ENCODE data around the gene ABHD6. TPM values are rescaled to one million over a fixed set of nuclear protein-coding genes. Genes with fewer than 3 reads are reported as not detected.

Gene ABHD6
- total and polyA plus RNA-seq, 2 donors (not counting 3 experiments of a cell fraction or from before 2014, with no cell fraction given) = 5.8 to 7.5 TPM

DNA sequence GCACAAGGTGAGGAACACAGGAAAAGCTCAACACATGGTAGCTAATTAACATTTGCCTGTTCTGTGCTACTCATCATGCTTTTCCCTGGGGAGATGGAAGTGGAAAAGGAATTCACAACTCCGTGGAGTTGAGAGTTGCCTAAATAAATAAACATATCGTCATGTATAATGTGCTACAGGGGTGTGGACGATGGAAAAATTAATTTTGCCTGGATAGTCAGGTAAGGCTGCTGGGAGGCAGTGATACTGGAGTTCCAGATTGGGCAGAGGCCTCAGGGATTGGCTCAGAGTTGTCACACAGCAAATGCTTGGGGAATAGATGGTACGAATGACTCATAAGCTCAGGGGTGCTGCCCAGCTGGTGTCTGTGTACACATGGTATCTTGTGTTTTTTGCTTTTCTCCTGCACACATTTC is 3.1 kb upstream of the ABHD6 start:
- H3K9me3 ChIP-seq (replicated peaks; ENCODE audit: control insufficient read depth, insufficient read depth, low read length) = no peaks in the 10 kb centered on the region
- ChIA-PET POLR2A (no interaction called here), CTCF (interaction anchor here (0.9 to 3.1 kb wide), 5 partner anchors 18 to 72 kb away, joined by 3 to 12 read pairs (median 6); partner anchors contain the start of genes HTD2 and RPP14)
- no peaks in the 10 kb centered on the region for H3K9me1 ChIP-seq (replicated peaks; ENCODE audit: control insufficient read depth, extremely low read depth, insufficient read depth, low read length)
- BruUV-seq (replicated peaks) = no TSS peak
- no peaks in the 10 kb centered on the region for H3K79me2 ChIP-seq (ENCODE audit: control insufficient read depth, insufficient read depth, low read length)
- H3K9ac ChIP-seq (replicated peaks; ENCODE audit: extremely low read depth, insufficient read depth, low read length) = no peak overlapping the region
- DNase-seq (ENCODE audit: low read depth, low spot score) = no peak
- H3K27ac ChIP-seq (ENCODE audit: insufficient read depth, low read depth, low read length) = no peak overlapping the region
- no peak overlapping the region for H3K4me2 ChIP-seq (ENCODE audit: insufficient read depth, low read length)
- TF ChIP-seq MYC (IDR thresholded peaks at IDR 0.05; ENCODE audit: low read depth, low read length) (no peak), FOS (IDR thresholded peaks at IDR 0.05; ENCODE audit: borderline replicate concordance, insufficient read depth, low read length) (peak; percentile 13)
- H3K27me3 ChIP-seq (ENCODE audit: control insufficient read depth in 2 of 2, insufficient read depth in 2 of 2, low read length in 2 of 2) = peaks cover 8 to 10% of the 10 kb centered on the region in 2 experiments
- no peak overlapping the region for H3K4me3 ChIP-seq (replicated peaks in 1 of 3; ENCODE audit: insufficient read depth in 1 of 3, low read depth in 1 of 3, low read length in 3 of 3)
- H3K36me3 ChIP-seq (ENCODE audit: control insufficient read depth in 2 of 2, extremely low read depth in 1 of 2, insufficient read depth in 2 of 2, low read length in 2 of 2) = no peaks in the 10 kb centered on the region
- no peak for FAIRE-seq
- peaks cover 6% of the 10 kb centered on the region for H3K4me1 ChIP-seq (ENCODE audit: control insufficient read depth, extremely low read depth, insufficient read depth, low read length)
- intact Hi-C loops (cut with micrococcal nuclease) (no loop called here), dilution Hi-C loops (cut with MboI; ENCODE audit: extremely low pct_ligation_motif_present, low sequenced_read_pairs) (no loop called here)
- H4K20me1 ChIP-seq (replicated peaks; ENCODE audit: control insufficient read depth, extremely low read depth, insufficient read depth, low read length) = no peaks in the 10 kb centered on the region
- H2AFZ ChIP-seq (ENCODE audit: low read depth, low read length) = no peak overlapping the region

DNA sequence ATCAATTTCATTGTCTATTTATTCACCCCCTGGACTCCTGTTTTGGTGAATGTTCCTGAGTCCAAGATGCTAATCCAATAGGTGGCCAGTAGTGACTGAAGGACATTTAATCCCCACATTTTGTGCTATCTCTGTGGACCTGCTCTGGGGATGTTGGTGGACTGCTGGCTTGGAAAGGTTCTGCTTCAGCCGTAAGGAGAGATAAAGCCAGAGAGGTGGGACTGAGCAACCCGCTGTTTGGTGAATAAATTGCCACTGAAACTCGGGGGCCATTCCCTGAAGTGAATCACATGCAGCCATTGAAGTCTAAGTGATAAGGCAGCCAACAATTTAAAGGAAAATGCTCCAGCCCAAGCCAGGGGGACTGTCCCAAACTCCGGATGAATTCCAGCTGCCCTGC is 1.6 kb upstream of the ABHD6 start:
- Histone ChIP-seq H3K36me3 (ENCODE audit: control insufficient read depth in 2 of 2, extremely low read depth in 1 of 2, insufficient read depth in 2 of 2, low read length in 2 of 2) (no peaks in the 10 kb centered on the region), H3K4me2 (ENCODE audit: insufficient read depth, low read length) (no peak overlapping the region), H3K9me3 (replicated peaks; ENCODE audit: control insufficient read depth, insufficient read depth, low read length) (no peaks in the 10 kb centered on the region), H4K20me1 (replicated peaks; ENCODE audit: control insufficient read depth, extremely low read depth, insufficient read depth, low read length) (no peaks in the 10 kb centered on the region), H3K9ac (replicated peaks; ENCODE audit: extremely low read depth, insufficient read depth, low read length) (no peak overlapping the region), H3K79me2 (ENCODE audit: control insufficient read depth, insufficient read depth, low read length) (no peaks in the 10 kb centered on the region), H3K4me1 (ENCODE audit: control insufficient read depth, extremely low read depth, insufficient read depth, low read length) (peaks cover 6% of the 10 kb centered on the region), H3K4me3 (replicated peaks in 1 of 3; ENCODE audit: insufficient read depth in 1 of 3, low read depth in 1 of 3, low read length in 3 of 3) (no peak overlapping the region), H3K27ac (ENCODE audit: insufficient read depth, low read depth, low read length) (no peak overlapping the region), H3K9me1 (replicated peaks; ENCODE audit: control insufficient read depth, extremely low read depth, insufficient read depth, low read length) (no peaks in the 10 kb centered on the region), H3K27me3 (ENCODE audit: control insufficient read depth in 2 of 2, insufficient read depth in 2 of 2, low read length in 2 of 2) (peaks cover 6 to 8% of the 10 kb centered on the region in 2 experiments), H2AFZ (ENCODE audit: low read depth, low read length) (no peak overlapping the region)
- DNase-seq (ENCODE audit: low read depth, low spot score) (no peak), FAIRE-seq (no peak)
- intact Hi-C loops (cut with micrococcal nuclease) = loop anchor here (2.0 kb wide), 2 partner anchors 37 to 71 kb away; partner anchors contain the start of genes HTD2 and RPP14
- ChIA-PET POLR2A (no interaction called here), CTCF (interaction anchor here (1.1 to 3.1 kb wide), 2 partner anchors 11 to 48 kb away, joined by 3 to 12 read pairs; no protein-coding TSS in a partner anchor)
- no TSS peak for BruUV-seq (replicated peaks)
- no peak for TF ChIP-seq FOS (IDR thresholded peaks at IDR 0.05; ENCODE audit: borderline replicate concordance, insufficient read depth, low read length)
- TF ChIP-seq MYC (IDR thresholded peaks at IDR 0.05; ENCODE audit: low read depth, low read length) = no peak
- TF ChIP-seq CTCF (IDR thresholded peaks at IDR 0.05; ENCODE audit: extremely low read depth in 1 of 2, insufficient read depth in 1 of 2, low read depth in 1 of 2, low read length in 2 of 2) = no peak
- no peak for TF ChIP-seq EZH2 (IDR thresholded peaks at IDR 0.05; ENCODE audit: borderline replicate concordance, low read depth, low read length, severe bottlenecking)
- TF ChIP-seq, protein P1, sequence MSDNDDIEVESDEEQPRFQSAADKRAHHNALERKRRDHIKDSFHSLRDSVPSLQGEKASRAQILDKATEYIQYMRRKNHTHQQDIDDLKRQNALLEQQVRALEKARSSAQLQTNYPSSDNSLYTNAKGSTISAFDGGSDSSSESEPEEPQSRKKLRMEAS (IDR thresholded peaks at IDR 0.05; ENCODE audit: insufficient read depth, insufficient read length) = no peak
- dilution Hi-C loops (cut with MboI; ENCODE audit: extremely low pct_ligation_motif_present, low sequenced_read_pairs) = no loop called here
